HEK293 (cell line): ENCODE measurements around the gene DSC1.

Experiments used
- GLI2 ChIP-seq: fragments of 450-650 bp; formaldehyde crosslinking; IDR thresholded peaks from 2 replicates; pipeline ENCODE4; 2017; ENCODE audit warnings: missing biosample characterization, missing genetic modification characterization, low read depth, borderline replicate concordance
- HOXC10 ChIP-seq: sonication (generic); formaldehyde crosslinking; IDR thresholded peaks from 2 replicates; pipeline ENCODE4 v1.8.1; 2023; ENCODE audit warnings: mild to moderate bottlenecking, missing genetic modification reagents
- IKZF3 ChIP-seq: fragments of 450-650 bp; IDR thresholded peaks from 2 replicates; pipeline ENCODE4 v1.5.0; 2018; ENCODE audit warnings: missing biosample characterization, mild to moderate bottlenecking, missing genetic modification characterization, moderate library complexity
- KLF9 ChIP-seq: fragments of 450-650 bp; formaldehyde crosslinking; IDR thresholded peaks from 2 replicates; pipeline ENCODE4 v1.5.1; 2016; ENCODE audit warnings: missing biosample characterization, missing genetic modification characterization, low read depth
- PBX3 ChIP-seq: sonication (generic); formaldehyde crosslinking; IDR thresholded peaks from 2 replicates; pipeline ENCODE4 v1.8.1; 2022; ENCODE audit warnings: mild to moderate bottlenecking, moderate library complexity, missing genetic modification reagents
- PRDM10 ChIP-seq: fragments of 450-650 bp; formaldehyde crosslinking; IDR thresholded peaks from 2 replicates; pipeline ENCODE4 v1.5.1; 2016; ENCODE audit warnings: missing biosample characterization, missing genetic modification characterization
- SP2 ChIP-seq: fragments of 450-650 bp; formaldehyde crosslinking; IDR thresholded peaks from 2 replicates; pipeline ENCODE4 v1.5.1; 2016; ENCODE audit warnings: missing biosample characterization, missing genetic modification characterization
- TCF7L2 ChIP-seq: IDR thresholded peaks from 2 replicates; pipeline ENCODE4 v1.6.1; 2011; ENCODE audit warnings: low read depth, mild to moderate bottlenecking, inconsistent platforms, low read length, moderate library complexity, borderline replicate concordance
- ZBTB11 ChIP-seq: fragments of 450-650 bp; formaldehyde crosslinking; conservative IDR thresholded peaks from 2 replicates; pipeline ENCODE4 v1.5.1; 2016; ENCODE audit warnings: low read depth, missing biosample characterization, missing genetic modification characterization
- ZBTB26 ChIP-seq: fragments of 450-650 bp; formaldehyde crosslinking; optimal IDR thresholded peaks from 2 replicates; pipeline ENCODE3; 2016; ENCODE audit warnings: missing biosample characterization, mild to moderate bottlenecking, missing genetic modification characterization
- ZBTB48 ChIP-seq: fragments of 450-650 bp; formaldehyde crosslinking; IDR thresholded peaks from 2 replicates; pipeline ENCODE4 v1.5.1; 2016; ENCODE audit warnings: missing biosample characterization, missing genetic modification characterization
- ZEB2 ChIP-seq: fragments of 450-650 bp; formaldehyde crosslinking; IDR thresholded peaks from 2 replicates; pipeline ENCODE4 v1.5.1; 2016; ENCODE audit warnings: missing biosample characterization, missing genetic modification characterization
- ZFHX2 ChIP-seq: fragments of 450-650 bp; formaldehyde crosslinking; conservative IDR thresholded peaks from 2 replicates; pipeline ENCODE4 v1.5.1; 2016; ENCODE audit warnings: missing biosample characterization, missing genetic modification characterization
- ZNF140 ChIP-seq: fragments of 450-650 bp; formaldehyde crosslinking; IDR thresholded peaks from 2 replicates; pipeline ENCODE4 v1.5.1; 2016; ENCODE audit warnings: missing biosample characterization, missing genetic modification characterization
- ZNF354C ChIP-seq: fragments of 450-650 bp; formaldehyde crosslinking; IDR thresholded peaks from 2 replicates; pipeline ENCODE4 v1.5.1; 2016; ENCODE audit warnings: missing biosample characterization, missing genetic modification characterization, low read depth, borderline replicate concordance
- ZNF398 ChIP-seq: fragments of 450-650 bp; formaldehyde crosslinking; IDR thresholded peaks from 2 replicates; pipeline ENCODE4 v1.5.1; 2017; ENCODE audit warnings: missing biosample characterization, missing genetic modification characterization
- ZNF514 ChIP-seq: fragments of 450-650 bp; formaldehyde crosslinking; IDR thresholded peaks from 2 replicates; pipeline ENCODE4 v1.5.1; 2016; ENCODE audit warnings: missing biosample characterization, missing genetic modification characterization
- ZNF521 ChIP-seq: fragments of 450-650 bp; formaldehyde crosslinking; IDR thresholded peaks from 2 replicates; pipeline ENCODE4 v1.5.1; 2017; ENCODE audit warnings: missing biosample characterization, mild to moderate bottlenecking, missing genetic modification characterization
- ZNF600 ChIP-seq: fragments of 450-650 bp; formaldehyde crosslinking; IDR thresholded peaks from 2 replicates; pipeline ENCODE4 v1.5.1; 2016; ENCODE audit warnings: missing biosample characterization, missing genetic modification characterization
- ZNF660 ChIP-seq: fragments of 450-650 bp; IDR thresholded peaks from 2 replicates; pipeline ENCODE4 v1.5.1; 2018; ENCODE audit warnings: missing biosample characterization, mild to moderate bottlenecking, missing genetic modification characterization
- ZNF830 ChIP-seq: fragments of 450-650 bp; IDR thresholded peaks from 2 replicates; pipeline ENCODE4 v1.5.0; 2018; ENCODE audit warnings: missing biosample characterization, missing genetic modification characterization, low read depth, mild to moderate bottlenecking, moderate library complexity
- ZSCAN30 ChIP-seq: fragments of 450-650 bp; IDR thresholded peaks from 2 replicates; pipeline ENCODE4 v1.5.1; 2018; ENCODE audit warnings: missing biosample characterization, mild to moderate bottlenecking, missing genetic modification characterization, moderate library complexity

The DSC1 gene

GRCh38 chr18:31101183-31102024 lies 61.3 kb downstream of the DSC1 start (continued):
- TF ChIP-seq ZBTB26 (tag by site-specific recombination) (peak; percentile 84), SP2 (tag by site-specific recombination) (peak; percentile 44), ZSCAN30 (tag by site-specific recombination) (no peak), TCF7L2 (no peak), PRDM10 (tag by site-specific recombination) (0 out of 2 replicates have a peak, but pooled peaks have one; percentile 8), ZFHX2 (tag by site-specific recombination) (peak; percentile 27), ZNF521 (tag by site-specific recombination) (no peak), ZEB2 (no peak), ZNF600 (tag by site-specific recombination) (peak; percentile 41; the same call in 1 of the 2 replicates), ZBTB11 (tag by site-specific recombination) (no peak), KLF9 (tag by site-specific recombination) (0 out of 2 replicates have a peak, but pooled peaks have one; percentile 20), IKZF3 (tag by site-specific recombination) (peak; percentile 89), ZNF398 (tag by site-specific recombination) (peak; percentile 93), ZNF830 (tag by site-specific recombination) (no peak), ZNF140 (tag by site-specific recombination) (no peak), ZNF354C (no peak), ZNF514 (no peak), GLI2 (no peak), ZBTB48 (tag by site-specific recombination) (peak; percentile 38), PBX3 (CRISPR knock-in tag) (peak; percentile 63), HOXC10 (CRISPR knock-in tag) (no peak), ZNF660 (tag by site-specific recombination) (no peak)
